GM19023 (cell line): ENCODE results near the gene TWSG1.
"Not testable (repeated sequence)": the region's sequence is repeated elsewhere in the genome, so short reads cannot be mapped to it uniquely, and the experiment has no call there.

Experiments used
- ATAC-seq: cut with Tn5 transposase; IDR thresholded peaks from one replicate; pipeline ENCODE4 v1.9.1; 2021; ENCODE audit warnings: mild to moderate bottlenecking, moderate library complexity; ENCODE audit not compliant: unreplicated experiment

The TWSG1 gene

DNA sequence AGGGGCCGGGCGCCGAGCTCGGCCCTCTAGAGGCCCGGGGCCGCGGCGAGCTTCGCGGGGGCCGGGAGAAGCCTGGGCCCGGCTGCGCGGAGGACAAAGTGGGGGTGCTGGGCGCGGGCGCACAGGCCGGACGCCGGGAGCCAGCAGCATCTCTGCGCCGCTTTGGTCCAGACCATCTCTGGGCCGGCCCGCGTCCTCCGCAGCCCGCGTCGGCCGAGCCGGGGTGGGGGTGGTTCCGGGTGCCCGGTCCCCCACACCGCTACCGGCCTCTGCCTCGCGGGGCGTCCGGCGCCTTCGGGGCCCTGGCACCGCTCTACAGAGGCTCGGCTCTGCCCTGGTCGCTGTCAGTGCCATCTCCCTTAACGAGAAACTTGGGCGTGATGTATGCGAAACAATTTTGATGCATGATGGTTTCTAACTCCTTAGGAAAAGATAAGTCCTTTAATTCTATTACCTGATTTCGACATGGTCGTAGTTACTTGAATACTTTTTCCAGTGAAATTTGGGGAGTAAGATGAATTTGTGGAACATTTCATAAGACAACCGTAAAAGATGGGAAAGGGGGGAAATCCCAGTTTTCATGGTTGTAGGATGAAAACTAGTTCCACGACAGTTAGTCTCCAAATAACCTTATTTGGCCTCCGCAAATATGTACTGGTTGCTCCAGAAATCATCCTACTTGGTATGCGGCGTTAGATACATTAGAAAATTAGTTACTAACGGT lies 562 bp downstream of the TWSG1 start:
- ATAC-seq: peak; percentile 48

DNA sequence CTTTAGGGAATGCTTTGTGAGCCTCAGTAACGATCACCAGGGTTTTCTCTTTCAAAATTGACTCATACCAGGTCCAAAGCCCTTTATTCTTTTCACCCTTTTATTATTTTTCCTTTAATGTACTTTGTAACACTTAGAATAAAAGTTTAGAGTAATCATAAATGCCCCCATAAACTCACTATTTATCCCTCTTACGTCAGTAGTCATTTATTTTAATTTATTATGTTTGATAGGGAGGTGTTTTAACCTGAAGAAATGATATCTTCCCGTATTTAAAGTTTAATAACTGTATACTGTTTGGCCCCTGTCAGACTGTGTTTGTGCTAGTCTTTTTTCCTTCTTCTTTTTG lies 1.1 kb downstream of the TWSG1 start:
- no peak for ATAC-seq

DNA sequence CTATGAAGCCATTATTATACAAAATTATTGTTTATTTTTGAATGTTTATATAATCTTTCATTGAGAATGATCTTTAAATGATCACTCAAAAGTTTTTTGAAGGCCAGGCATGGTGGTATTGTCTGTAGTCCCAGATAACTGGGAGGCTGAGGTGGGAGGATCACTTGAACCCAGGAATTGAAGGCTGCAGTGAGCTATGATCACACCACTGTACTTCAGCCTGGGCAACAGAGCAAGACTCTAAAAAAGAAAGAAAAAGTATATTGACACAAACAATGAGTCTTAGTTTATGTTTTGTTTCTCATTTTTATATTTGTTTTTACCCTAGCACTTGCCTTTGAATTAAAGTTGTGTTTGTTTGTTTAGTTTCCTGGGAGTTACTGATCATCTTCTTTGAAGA lies 2.3 kb downstream of the TWSG1 start:
- ATAC-seq: no peak

DNA sequence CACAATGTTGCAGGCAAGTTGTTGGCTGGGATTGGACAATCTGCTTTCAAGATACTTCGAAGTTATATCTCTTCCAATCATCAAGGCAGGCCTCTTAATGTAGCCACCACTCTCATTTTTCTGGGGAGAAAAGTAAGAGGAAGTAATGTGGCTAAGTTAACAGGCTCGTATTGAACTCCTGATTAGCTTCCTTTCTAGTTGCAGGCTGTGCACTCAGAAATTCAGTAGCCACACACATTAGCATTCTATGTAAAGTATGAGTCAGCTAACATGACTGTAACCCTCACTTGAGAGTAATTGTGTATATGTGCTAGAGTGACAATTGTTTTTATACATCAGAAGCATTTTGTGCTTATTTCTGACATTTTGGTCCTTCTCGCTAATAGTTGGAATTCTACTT lies 3.3 kb downstream of the TWSG1 start:
- no peak for ATAC-seq

DNA sequence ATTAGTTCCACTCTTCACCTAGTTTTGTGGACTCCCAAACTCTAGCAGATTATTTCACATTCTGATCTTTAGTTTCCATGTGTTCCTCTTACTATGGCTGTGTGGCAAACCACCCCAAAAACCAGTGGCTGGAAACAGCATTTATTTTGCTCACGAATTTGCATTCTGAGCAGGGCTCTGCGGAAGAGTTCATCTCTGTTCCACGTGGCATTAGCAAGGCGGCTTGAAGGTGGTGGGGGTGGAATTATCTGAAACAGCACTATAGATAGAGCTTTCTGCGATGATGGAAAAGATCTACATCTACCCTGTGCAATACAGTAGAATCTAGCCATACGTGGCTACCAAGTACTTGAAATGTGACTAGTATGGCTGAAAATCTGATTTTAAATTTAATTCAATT lies 5.9 kb downstream of the TWSG1 start:
- ATAC-seq: no peak

DNA sequence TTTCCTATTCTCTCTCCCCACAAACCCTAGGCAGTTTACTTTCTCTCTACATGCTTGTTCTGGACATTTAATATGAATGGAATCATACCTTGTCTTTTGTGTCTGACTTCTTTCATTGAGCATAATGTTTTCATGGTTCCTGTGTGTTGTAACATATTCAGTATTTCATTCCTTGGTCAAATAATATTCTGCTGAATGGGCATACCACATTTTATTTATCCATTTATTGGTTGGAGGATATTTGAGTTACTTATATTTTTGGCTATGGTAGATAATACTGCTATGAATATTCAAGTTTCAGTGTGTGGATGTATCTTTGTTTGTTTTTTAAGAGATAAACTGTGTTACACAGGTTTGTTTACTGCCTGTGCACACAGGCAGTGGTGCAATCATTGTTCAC lies 9.0 kb downstream of the TWSG1 start:
- no peak for ATAC-seq

DNA sequence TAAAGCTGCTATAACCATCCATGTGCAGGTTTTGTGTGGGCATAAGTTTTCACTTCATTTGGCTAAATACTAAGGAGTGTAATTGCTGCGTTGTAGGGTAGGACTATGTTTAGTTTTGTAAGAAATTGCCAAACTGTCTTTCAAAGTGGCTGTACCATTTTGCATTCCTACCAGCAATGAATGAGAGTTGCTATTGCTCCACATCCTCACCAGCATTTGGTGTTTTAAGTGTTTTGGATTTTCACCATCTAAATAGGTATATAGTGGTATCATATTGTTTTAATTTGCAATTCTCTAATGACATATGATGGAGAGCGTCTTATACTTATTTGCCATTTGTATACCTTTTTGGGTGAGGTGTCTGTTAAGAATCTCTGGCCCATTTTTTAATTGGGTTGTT lies 12.2 kb downstream of the TWSG1 start:
- no peak for ATAC-seq

DNA sequence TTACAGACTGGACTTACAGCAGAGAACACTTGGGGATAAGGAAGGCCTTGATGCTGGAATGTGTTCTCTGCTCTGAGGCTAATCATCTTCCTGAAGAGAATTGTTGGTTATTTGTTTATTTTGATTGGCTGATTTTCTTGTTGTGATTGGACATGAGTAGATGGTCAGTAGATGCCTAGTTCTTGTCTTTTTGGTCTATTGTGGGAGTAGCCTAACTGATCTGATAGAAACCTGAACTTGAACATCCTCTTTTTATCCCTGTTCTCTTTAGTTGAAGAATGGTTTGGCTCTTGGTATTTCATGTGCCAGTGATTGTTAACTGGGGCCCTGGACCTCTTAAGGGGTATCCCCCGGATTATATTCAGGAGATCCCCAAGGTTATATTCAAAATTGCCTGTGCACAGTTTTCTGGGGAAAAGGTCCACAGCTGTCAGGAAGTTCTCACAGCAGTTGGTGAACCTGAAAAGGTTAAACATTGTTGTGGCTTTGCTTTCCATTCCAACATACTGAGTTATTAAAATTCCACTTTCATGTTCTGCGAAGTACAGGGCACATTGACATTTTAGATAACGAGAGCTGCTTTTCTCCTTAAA lies 13.6 kb downstream of the TWSG1 start:
- no peak for ATAC-seq

DNA sequence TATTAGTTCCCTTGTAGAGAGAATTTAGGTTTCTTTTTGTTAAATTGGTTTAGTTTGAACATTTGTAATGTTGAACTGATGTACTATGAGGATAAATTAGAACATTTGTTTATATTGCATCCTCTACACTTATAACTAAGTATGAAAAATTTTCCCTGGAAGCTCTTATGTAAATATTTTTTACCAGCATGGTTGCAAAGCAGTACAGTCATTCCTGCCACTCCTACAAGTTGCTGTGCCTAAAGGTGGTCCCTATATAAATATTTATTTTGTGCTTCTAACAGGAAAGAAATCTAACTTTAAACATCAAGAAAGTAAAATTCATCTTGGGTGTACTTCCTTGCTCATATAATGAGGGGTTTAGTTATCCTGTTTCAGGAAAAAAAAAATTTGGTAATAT lies 14.2 kb downstream of the TWSG1 start:
- ATAC-seq: no peak

DNA sequence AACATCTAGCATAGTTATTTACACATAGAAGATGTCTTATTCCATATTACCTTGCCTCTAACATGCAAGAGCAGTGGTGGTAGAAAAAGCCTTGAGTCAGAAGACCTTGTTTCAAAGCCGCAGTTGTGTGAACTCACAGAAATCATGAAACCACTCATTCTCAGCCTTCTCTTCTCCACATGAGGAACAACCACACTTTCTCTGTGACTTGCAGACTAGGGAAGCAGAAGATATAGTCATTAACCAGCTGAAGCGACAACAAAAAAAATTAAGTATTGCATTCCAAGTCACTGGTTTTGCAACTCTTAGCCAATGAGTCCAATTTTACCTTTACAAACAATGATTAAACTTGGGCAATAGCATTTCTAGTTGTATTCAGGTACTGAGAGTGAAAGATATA lies 19.0 kb downstream of the TWSG1 start:
- ATAC-seq: peak; percentile 89

DNA sequence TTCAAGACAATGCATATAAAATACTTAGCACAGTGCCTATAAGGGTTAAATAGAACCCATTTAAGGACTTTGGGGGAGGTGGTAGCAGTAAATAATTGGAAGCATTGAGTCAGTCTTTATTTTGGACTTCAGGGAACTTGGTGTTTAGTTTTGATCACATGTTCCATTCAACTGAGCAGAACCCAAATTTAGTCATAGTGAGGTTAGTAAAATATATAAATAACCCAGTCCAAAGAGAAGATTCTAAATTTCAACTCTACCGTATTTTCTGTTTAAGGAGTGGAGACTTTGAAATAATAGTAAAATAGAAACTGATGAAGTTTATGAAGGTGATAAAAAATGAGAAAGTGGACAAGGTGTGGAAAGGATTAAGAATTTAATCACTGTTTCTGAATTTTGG lies 19.7 kb downstream of the TWSG1 start:
- ATAC-seq: no peak

DNA sequence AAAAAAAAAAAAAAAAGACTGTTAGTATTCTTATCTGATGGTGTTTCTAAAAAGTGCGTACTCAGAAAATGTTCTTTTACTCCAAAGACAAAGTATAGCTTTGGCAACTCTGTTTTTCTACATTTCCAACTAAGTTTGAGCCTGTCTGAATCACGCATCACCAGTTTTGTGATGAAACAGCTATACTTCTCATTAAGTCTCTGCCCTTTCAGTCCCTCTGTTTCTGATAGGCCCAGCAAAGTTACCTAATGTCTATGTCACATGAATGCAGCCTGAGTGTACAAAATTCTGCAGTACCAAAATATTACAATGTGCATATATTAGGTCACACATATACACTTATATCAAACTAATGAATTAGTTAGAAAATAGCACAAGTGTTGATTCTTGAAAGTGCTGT lies 22.4 kb downstream of the TWSG1 start:
- no peak for ATAC-seq

DNA sequence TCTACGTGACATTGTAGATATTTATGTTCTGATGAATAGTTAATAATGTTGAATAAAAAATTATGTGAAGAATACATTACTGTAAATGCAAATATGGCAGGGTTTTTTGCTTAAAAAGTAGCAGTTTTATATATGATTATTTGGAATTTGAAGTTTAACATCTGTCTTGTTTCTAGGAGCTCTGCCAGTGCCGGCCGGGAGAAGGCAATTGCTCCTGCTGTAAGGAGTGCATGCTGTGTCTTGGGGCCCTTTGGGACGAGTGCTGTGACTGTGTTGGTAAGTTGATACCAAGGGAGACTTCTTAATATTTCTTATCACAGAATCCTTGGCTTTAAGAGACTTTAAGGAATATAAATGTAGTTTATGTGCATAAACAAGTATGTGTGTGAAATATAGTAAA lies 25.2 kb downstream of the TWSG1 start:
- ATAC-seq: no peak

DNA sequence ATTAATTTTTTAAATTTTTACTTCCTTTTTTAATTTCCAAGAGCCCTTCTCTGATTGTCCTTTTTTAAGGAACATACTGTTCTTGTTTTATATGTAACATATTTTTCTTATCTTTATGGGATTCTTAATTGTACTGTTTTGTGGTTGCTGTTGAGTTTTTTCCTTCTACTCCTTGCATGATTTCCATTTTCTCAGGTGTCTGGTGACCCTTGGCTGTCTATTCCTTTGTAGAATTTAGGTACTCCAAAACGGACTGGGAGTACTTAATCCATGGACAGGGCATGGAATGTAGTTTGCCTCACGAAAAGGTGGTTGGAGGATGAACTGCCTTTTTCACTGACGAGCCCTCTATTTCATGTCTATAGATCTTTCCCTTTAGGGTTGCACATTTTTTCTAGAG lies 26.6 kb downstream of the TWSG1 start:
- ATAC-seq: no peak

DNA sequence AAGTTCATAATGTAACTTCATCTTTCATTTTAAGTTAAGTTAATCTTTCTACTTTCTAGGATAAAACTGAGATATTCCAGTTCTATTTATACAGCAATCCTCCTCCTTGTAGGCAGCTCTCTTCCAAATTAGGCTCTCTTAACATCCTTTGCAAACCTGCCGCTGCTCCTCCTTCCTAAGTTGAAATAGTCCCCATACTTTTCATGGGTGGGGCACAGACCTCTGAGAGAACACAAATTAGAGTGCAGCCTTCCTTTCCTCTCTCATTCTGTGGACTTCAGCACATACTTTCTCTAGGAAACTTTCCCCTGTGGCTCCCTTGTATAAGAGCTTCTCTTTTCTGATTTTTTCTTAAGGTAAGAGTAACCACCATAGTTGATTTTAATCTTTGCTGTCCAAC lies 28.3 kb downstream of the TWSG1 start:
- ATAC-seq: no peak

DNA sequence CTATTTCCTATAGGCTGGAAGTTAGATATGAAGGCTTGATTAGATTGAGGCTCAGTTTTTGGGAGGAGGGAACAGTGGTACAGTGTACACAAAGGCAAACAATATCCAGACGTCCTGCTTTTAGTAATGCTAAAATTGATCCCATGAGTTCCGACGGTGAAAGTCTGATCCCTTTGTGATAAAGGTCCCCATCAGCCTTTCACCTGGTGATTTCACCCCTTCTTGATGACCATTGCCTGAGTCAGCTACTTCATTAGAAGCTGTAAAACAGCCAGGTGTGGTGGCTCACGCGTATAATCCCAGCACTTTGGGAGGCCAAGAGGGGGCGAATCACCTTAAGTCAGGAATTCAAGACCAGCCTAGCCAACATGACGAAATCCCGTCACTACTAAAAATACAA lies 29.7 kb downstream of the TWSG1 start:
- ATAC-seq: no peak

DNA sequence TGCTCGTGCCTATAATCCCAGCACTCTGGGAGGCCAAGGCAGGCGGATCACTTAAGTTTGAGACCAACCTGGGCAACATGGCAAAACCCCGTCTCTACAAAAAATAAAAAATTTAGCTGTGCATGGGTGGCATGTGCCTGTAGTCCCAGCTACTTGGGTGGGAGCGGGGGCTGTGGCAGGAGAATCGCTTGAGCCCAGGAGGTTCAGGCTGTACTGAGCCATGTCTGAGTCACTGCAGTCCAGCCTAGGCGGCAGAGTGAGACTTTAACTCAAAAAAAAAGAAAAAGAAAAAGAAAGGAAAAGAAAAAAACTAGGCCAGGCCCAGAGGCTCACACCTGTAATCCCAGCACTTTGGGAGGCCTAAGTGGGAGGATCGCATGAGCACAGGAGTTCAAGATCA lies 30.8 kb downstream of the TWSG1 start:
- no peak for ATAC-seq

DNA sequence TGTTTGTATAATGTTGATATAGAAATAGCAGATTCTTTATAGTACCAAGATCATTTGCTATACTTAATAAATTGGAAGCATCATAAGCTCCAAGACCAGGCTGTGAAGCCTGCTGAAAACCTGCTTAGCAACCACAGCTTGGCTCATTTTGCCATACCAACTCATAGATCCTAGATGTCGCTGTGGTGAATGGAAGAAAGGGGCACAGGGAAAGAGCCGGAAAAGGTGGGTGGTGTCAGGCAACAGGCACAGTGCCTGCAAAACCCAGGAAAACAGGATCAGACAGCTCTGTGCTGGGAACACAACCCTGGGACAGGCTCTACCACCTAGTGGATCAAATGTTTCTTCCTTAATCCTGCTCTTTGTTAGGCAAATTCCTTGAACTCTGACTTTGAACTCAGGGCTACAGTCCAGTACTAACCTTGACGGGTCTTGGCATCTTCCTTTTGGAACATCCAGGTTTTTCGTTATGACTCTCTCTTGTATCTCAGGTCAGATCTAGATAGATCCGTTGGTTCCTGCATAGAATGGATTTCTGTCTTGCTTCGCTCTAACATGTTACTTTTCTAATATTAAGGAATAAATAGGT lies 31.6 kb downstream of the TWSG1 start:
- ATAC-seq: no peak

DNA sequence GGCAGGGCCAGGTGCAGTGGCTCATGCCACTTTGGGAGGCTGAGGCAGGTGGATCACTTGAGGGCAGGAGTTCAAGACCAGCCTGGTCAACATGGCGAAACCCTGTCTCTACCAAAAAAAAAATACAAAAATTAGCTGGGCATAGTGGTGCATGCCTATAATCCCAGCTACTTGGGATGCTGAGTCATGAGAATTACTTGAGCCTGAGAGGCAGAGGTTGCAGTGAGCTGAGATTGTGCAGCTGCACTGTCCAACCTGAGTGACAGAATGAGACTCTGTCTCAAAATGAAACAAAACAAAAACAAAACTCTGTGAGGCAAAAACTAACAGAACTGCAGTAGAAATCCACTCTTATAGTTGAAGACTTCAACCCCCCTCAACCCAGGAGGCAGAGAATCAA lies 38.7 kb downstream of the TWSG1 start:
- not testable (repeated sequence) for ATAC-seq

DNA sequence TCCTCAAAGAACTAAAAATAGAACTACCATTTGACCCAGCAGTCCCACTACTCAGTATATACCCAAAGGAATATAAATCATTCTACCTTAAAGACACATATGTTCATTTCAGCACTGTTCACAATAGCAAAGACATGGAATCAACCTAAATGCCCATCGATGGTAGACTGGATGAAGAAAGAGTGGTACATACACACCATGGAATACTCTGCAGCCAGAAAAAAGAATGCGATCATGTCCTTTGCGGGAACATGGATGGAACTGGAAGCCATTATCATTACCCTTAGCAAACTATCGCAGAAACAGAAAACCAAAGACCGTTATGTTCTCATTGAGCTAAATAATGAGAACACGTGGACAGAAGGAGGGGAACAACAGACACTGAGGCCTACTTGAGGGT lies 44.5 kb downstream of the TWSG1 start:
- ATAC-seq: no peak

DNA sequence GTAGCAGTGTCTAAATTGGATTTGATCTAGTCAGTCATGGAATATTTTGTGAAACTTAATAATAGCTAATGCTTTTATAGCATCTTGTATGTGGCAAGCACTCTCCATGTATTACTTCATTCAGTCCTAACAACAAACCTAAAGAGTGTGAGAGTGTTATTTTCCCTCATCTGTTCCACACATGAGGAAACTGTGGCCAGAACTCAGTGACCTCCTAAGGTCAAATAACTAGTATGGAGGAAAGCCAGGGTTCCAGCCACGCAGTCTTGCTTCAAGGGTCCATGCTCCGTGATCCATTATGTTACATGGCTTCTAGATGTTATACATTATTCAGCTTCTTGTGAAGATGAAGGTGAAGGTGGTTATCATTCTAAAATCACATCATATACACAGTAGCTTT lies 45.5 kb downstream of the TWSG1 start:
- no peak for ATAC-seq

DNA sequence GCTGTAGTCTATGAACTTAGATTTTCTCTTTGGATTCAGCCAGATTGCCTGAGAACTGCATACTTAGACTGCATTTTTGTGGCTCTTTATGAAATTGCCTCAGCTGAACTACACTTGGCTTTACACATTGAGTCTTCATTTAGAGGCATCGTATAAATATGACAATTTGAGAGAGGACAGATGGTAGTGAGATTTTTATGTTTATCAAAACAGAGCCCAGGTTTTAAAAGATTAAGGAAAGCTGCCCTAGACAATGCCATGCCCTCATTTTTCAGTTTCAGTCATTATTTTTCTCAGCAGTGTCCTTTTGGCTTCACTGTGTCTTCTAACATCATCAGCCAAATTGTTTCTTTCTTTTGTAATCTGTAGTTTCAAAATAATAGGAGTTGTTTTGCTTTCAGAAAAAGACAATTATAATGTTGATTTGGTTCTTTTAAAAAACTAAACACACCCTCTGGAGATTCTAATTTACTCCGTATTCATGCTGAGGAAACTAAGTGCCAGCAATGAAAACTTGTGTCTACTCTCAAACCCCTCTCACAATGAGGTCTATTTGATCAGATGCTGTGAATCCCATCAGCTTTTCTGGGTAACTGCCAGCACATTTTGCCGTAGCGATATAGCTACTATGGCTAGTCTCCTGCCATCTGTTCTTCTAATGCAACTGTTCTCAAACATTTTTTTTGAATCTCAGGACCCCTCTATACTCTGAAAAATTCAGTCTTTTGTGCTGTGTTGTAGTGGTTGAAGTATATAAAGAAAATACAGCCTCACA lies 46.2 kb downstream of the TWSG1 start:
- ATAC-seq: no peak
